GM23338 (cell line): Measurements from ENCODE around the gene CCDC50. TPM values are rescaled to one million over a fixed set of nuclear protein-coding genes. Genes with fewer than 3 reads are reported as not detected.

Experiments
- ATAC-seq: fragments of 200-7000 bp; cut with Tn5 transposase; 3 replicates; pipeline ENCODE4 v1.9.1; 2020
- DNase-seq: peaks from one replicate; pipeline ENCODE4 v3.0.0-alpha.2; 2015; ENCODE audit warnings: low spot score
- H2AFZ ChIP-seq: fragments of 200-600 bp; sonication (generic); 2 replicates; pipeline ENCODE4 v1.8.0; 2016; ENCODE audit warnings: antibody characterized with exemption, mild to moderate bottlenecking, moderate library complexity
- H3F3A ChIP-seq: fragments of 200-600 bp; sonication (generic); replicated peaks from 2 replicates; pipeline ENCODE4 v1.8.0; 2017; ENCODE audit warnings: antibody characterized with exemption, mixed run types, low read depth
- H3K27ac ChIP-seq: fragments of 200-600 bp; sonication (generic); 2 replicates; pipeline ENCODE4 v1.6.1; 2016; ENCODE audit warnings: low read depth
- H3K27me3 ChIP-seq: fragments of 200-600 bp; sonication (generic); 2 replicates; pipeline ENCODE4 v1.8.0; 2016; ENCODE audit warnings: mild to moderate bottlenecking, mixed run types, moderate library complexity; ENCODE audit not compliant: insufficient read depth
- H3K36me3 ChIP-seq: fragments of 200-600 bp; sonication (generic); 2 replicates; pipeline ENCODE4 v1.8.0; 2016; ENCODE audit warnings: mild to moderate bottlenecking; ENCODE audit not compliant: insufficient read depth
- H3K4me1 ChIP-seq: fragments of 200-600 bp; sonication (generic); 2 replicates; pipeline ENCODE4 v1.8.0; 2016; ENCODE audit warnings: mild to moderate bottlenecking, moderate library complexity; ENCODE audit not compliant: insufficient read depth
- H3K4me2 ChIP-seq: fragments of 200-600 bp; sonication (generic); 2 replicates; pipeline ENCODE4 v1.7.1; 2017; ENCODE audit warnings: mixed run types
- H3K4me3 ChIP-seq: fragments of 200-600 bp; sonication (generic); 2 replicates; pipeline ENCODE4 v1.6.1; 2016; ENCODE audit warnings: mixed run types
- H3K79me2 ChIP-seq: fragments of 200-600 bp; sonication (generic); replicated peaks from 2 replicates; pipeline ENCODE4 v1.8.0; 2017; ENCODE audit warnings: mild to moderate bottlenecking; ENCODE audit not compliant: insufficient read depth
- H3K9me2 ChIP-seq: fragments of 200-600 bp; sonication (generic); 2 replicates; pipeline ENCODE4 v1.8.0; 2017; ENCODE audit not compliant: insufficient read depth
- H4K20me1 ChIP-seq: fragments of 200-600 bp; sonication (generic); replicated peaks from 2 replicates; pipeline ENCODE4 v1.8.0; 2017; ENCODE audit warnings: mild to moderate bottlenecking; ENCODE audit not compliant: insufficient read depth
- H3K27ac Mint-ChIP-seq: 2 replicates; pipeline ENCODE4 v1.8.0; 2020; ENCODE audit warnings: inconsistent platforms, mild to moderate bottlenecking, moderate library complexity, mixed read lengths
- H3K27me3 Mint-ChIP-seq: 3 replicates; pipeline ENCODE4 v1.8.0; 2022; ENCODE audit warnings: low read depth, mild to moderate bottlenecking, moderate library complexity, mixed read lengths, inconsistent platforms; ENCODE audit not compliant: insufficient read depth, poor library complexity
- H3K36me3 Mint-ChIP-seq: 3 replicates; pipeline ENCODE4 v1.8.0; 2021; ENCODE audit warnings: low read depth, mild to moderate bottlenecking, inconsistent platforms, moderate library complexity, mixed read lengths
- H3K4me1 Mint-ChIP-seq: 3 replicates; pipeline ENCODE4 v1.8.0; 2020; ENCODE audit warnings: mild to moderate bottlenecking, inconsistent platforms, mixed read lengths
- H3K4me3 Mint-ChIP-seq: 3 replicates; pipeline ENCODE4 v1.8.0; 2021; ENCODE audit warnings: moderate library complexity, mild to moderate bottlenecking, inconsistent platforms, mixed read lengths
- H3K9me3 Mint-ChIP-seq: 3 replicates; pipeline ENCODE4 v1.8.0; 2020; ENCODE audit warnings: moderate library complexity, mild to moderate bottlenecking, inconsistent platforms, mixed read lengths
- CREB1 ChIP-seq: fragments of 250-450 bp; sonication (Bioruptor Pico); IDR thresholded peaks from 2 replicates; pipeline ENCODE4 v1.5.0; 2020; ENCODE audit warnings: low read depth, mild to moderate bottlenecking, moderate library complexity
- CTCF ChIP-seq, 2 experiments: fragments of 200-600 bp in 1 of 2; sonication (generic) in 1 of 2; conservative IDR thresholded peaks; 2 replicates each; pipeline versions ENCODE4 v1.5.1 to v1.6.1; 2016 to 2017; ENCODE audit warnings: antibody characterized with exemption in 2 of 2, low read depth in 2 of 2, mild to moderate bottlenecking in 2 of 2, moderate library complexity in 1 of 2
- ETS1 ChIP-seq: IDR thresholded peaks from 2 replicates; pipeline ENCODE4 v1.6.1; 2016; ENCODE audit warnings: antibody characterized with exemption
- NANOG ChIP-seq: IDR thresholded peaks from 2 replicates; pipeline ENCODE4 v1.6.1; 2016; ENCODE audit warnings: antibody characterized with exemption, borderline replicate concordance
- POLR2AphosphoS5 ChIP-seq: IDR thresholded peaks from 2 replicates; pipeline ENCODE4 v1.6.1; 2016; ENCODE audit warnings: antibody characterized with exemption, low read depth
- STAT1 ChIP-seq: IDR thresholded peaks from one replicate; pipeline ENCODE4 v1.6.1; 2016; ENCODE audit warnings: antibody characterized with exemption; ENCODE audit not compliant: unreplicated experiment
- ZNF114 ChIP-seq: fragments of 250-450 bp; sonication (Bioruptor Pico); IDR thresholded peaks from 2 replicates; pipeline ENCODE4 v1.5.0; 2020; ENCODE audit warnings: mild to moderate bottlenecking, moderate library complexity
- ZNF462 ChIP-seq: fragments of 250-450 bp; sonication (Bioruptor Pico); IDR thresholded peaks from 2 replicates; pipeline ENCODE4 v1.5.0; 2020; ENCODE audit warnings: mild to moderate bottlenecking, moderate library complexity
- polyA plus RNA-seq: library from polyadenylated mRNA; unstranded; fragments of >200 nt; fragmentation: Nextera tagmentation; extraction: Ambion mirVana; gene quantifications from 2 replicates; pipeline ENCODE4 v1.2.1, GENCODE V29; 2016
- total RNA-seq: library from RNA; depleted of rRNA; stranded (reverse); fragments of >200 nt; shearing (Covaris generic); gene quantifications from 2 replicates; pipeline ENCODE4 v1.2.3, GENCODE V29; 2014

CCDC50 gene
- total and polyA plus RNA-seq, 2 experiments from 2014 or later: 22.4 to 25.4 TPM

- no peak for TF ChIP-seq CTCF (conservative IDR thresholded peaks at IDR 0.05; ENCODE audit: low read depth in 2 of 2)
Measured at GRCh38 chr3:191379446-191379845, 50.3 kb downstream of the CCDC50 start (continued).

- Histone ChIP-seq H2AFZ (no peak overlapping the region), H3K27ac (0 out of 2 replicates have a peak overlapping the region, but pooled peaks have one; percentile 9), H3K4me1 (peaks cover 39% of the 10 kb centered on the region), H3K79me2 (no peaks in the 10 kb centered on the region), H3K4me2 (no peak overlapping the region), H3K9me2 (peaks cover 3% of the 10 kb centered on the region; the same call in 1 of the 2 replicates), H3K36me3 (no peaks in the 10 kb centered on the region; the same call in 1 of the 2 replicates), H4K20me1 (no peaks in the 10 kb centered on the region), H3F3A (no peaks in the 10 kb centered on the region), H3K4me3 (no peak overlapping the region), H3K27me3 (no peaks in the 10 kb centered on the region)
- Mint-ChIP-seq H3K4me1 (peaks cover 37% of the 10 kb centered on the region), H3K27me3 (no peaks in the 10 kb centered on the region), H3K36me3 (peaks cover 20% of the 10 kb centered on the region), H3K9me3 (no peaks in the 10 kb centered on the region), H3K27ac (no peak overlapping the region), H3K4me3 (no peak overlapping the region)
- TF ChIP-seq CTCF (conservative IDR thresholded peaks at IDR 0.05; ENCODE audit: low read depth in 2 of 2): no peak
- no peak for TF ChIP-seq CREB1 (CRISPR knock-in tag)
- DNase-seq (no peak), ATAC-seq (no peak)
Measured at GRCh38 chr3:191380001-191380400, 50.8 kb downstream of the CCDC50 start.

- Histone ChIP-seq H3K9me2 (no peaks in the 10 kb centered on the region), H3K79me2 (no peaks in the 10 kb centered on the region), H2AFZ (no peak overlapping the region), H3K27me3 (no peaks in the 10 kb centered on the region), H3K4me2 (no peak overlapping the region), H3K27ac (no peak overlapping the region), H3F3A (no peaks in the 10 kb centered on the region), H3K36me3 (no peaks in the 10 kb centered on the region; the same call in 1 of the 2 replicates), H3K4me1 (peaks cover 36% of the 10 kb centered on the region), H3K4me3 (no peak overlapping the region), H4K20me1 (no peaks in the 10 kb centered on the region)
- Mint-ChIP-seq H3K27me3 (peaks cover 3% of the 10 kb centered on the region), H3K9me3 (no peaks in the 10 kb centered on the region), H3K27ac (no peak overlapping the region), H3K4me1 (peaks cover 37% of the 10 kb centered on the region), H3K36me3 (peaks cover 13% of the 10 kb centered on the region; the same call in 2 of the 3 replicates), H3K4me3 (no peak overlapping the region)
- DNase-seq (no peak), ATAC-seq (no peak)
- TF ChIP-seq NANOG: no peak
- no peak for TF ChIP-seq ZNF462 (CRISPR knock-in tag)
- TF ChIP-seq POLR2AphosphoS5: no peak
- no peak for TF ChIP-seq STAT1
- TF ChIP-seq ETS1: no peak
- TF ChIP-seq ZNF114 (CRISPR knock-in tag): no peak
Measured at GRCh38 chr3:191381303-191381702, 52.1 kb downstream of the CCDC50 start.
